Measurements from ENCODE around the gene MYO9A. TPM values are rescaled to one million over a fixed set of nuclear protein-coding genes. Genes with fewer than 3 reads are reported as not detected.
"Not testable (repeated sequence)": the region's sequence is repeated elsewhere in the genome, so short reads cannot be mapped to it uniquely, and the experiment has no call there.

The MYO9A gene
- total RNA-seq, 1 experiment from 2014 or later, result 21.4 TPM

- H3K23ac ChIP-seq (ENCODE audit: insufficient read length, low read depth, low read length); H2BK12ac ChIP-seq (ENCODE audit: insufficient read length, low read depth, low read length); H3K9me3 ChIP-seq (ENCODE audit: control insufficient read depth, low read depth, low read length); H3K14ac ChIP-seq (ENCODE audit: insufficient read depth, low read length); H2BK15ac ChIP-seq (ENCODE audit: low read depth, low read length); H3K56ac ChIP-seq (ENCODE audit: insufficient read length, low read depth, low read length); H3K18ac ChIP-seq (ENCODE audit: insufficient read length, low read depth, low read length); H3K9me3 Mint-ChIP-seq; H3K4me2 ChIP-seq (ENCODE audit: insufficient read depth, insufficient read length, low read length); H3K27me3 Mint-ChIP-seq (ENCODE audit: low read depth); H2BK20ac ChIP-seq (ENCODE audit: low read depth, low read length, poor library complexity, severe bottlenecking); H4K5ac ChIP-seq (ENCODE audit: insufficient read length, low read depth, low read length); H3K4ac ChIP-seq (ENCODE audit: low read depth, low read length); H3K79me2 ChIP-seq (ENCODE audit: insufficient read depth, low read length); H4K8ac ChIP-seq (replicated peaks; ENCODE audit: insufficient read length, low read depth, low read length); H3K27me3 ChIP-seq (ENCODE audit: insufficient read depth, low read length); H2AFZ ChIP-seq (ENCODE audit: low read length); H4K20me1 ChIP-seq (ENCODE audit: control insufficient read depth, insufficient read depth, insufficient read length); H3K27ac ChIP-seq (ENCODE audit: insufficient read length, low read depth, low read length); H3K4me1 ChIP-seq (ENCODE audit: insufficient read depth, low read length); H3K23me2 ChIP-seq (ENCODE audit: insufficient read length, low read depth, low read length, poor library complexity, severe bottlenecking); H3K9ac ChIP-seq (ENCODE audit: extremely low read depth, insufficient read length, low read length); H3T11ph ChIP-seq (ENCODE audit: low read length); H3K27ac Mint-ChIP-seq; H2AK5ac ChIP-seq (ENCODE audit: insufficient read length, low read length); DNase-seq; H4K91ac ChIP-seq (ENCODE audit: insufficient read length, low read depth, low read length); H2BK120ac ChIP-seq (ENCODE audit: low read depth, low read length, poor library complexity, severe bottlenecking); H2BK5ac ChIP-seq (ENCODE audit: insufficient read length, low read length); H3K79me1 ChIP-seq (ENCODE audit: insufficient read depth, low read depth, low read length, poor library complexity, severe bottlenecking); H3K4me3 Mint-ChIP-seq: not testable (repeated sequence)
- Mint-ChIP-seq H3K36me3 (ENCODE audit: insufficient read depth in 1 of 3, low read depth in 3 of 3) (peaks cover 0 to 13% (median 6%) of the 10 kb centered on the region in 3 experiments; a peak in 4 of 7 replicates), H3K4me1 (peaks cover 11 to 15% of the 10 kb centered on the region in 2 experiments)
- WGBS (ENCODE audit: extremely low coverage, insufficient read length, low lambda C conversion rate), result no CpG with 5 or more reads among the region's 7 CpGs
These were observed 64.7 kb downstream of the MYO9A start for GRCh38 chr15:72053297-72053696.
